Kidney capillary endothelial cell (primary cell): ENCODE measurements around the gene FAM171A2.
A peak's percentile ranks its signal among the peaks of the same experiment; 100 is the strongest.
"Not testable (repeated sequence)": the region's sequence is repeated elsewhere in the genome, so short reads cannot be mapped to it uniquely, and the experiment has no call there.

ENCODE experiments used
- DNase-seq: peaks from one replicate; pipeline ENCODE4 v3.0.0-alpha.2; 2018; ENCODE audit warnings: low spot score

Gene FAM171A2

GRCh38 chr17:44345454-44346026, 18.1 kb downstream of the FAM171A2 start:
- DNase-seq: peak; percentile 63

GRCh38 chr17:44344939-44345453, 18.7 kb downstream of the FAM171A2 start, which contains the start of gene GRN:
GRN (plus strand) TSS chr17:44345302; CDS start chr17:44349165, 3,863 bp downstream.
- peak; percentile 94 for DNase-seq

- DNase-seq: no peak
Measured at GRCh38 chr17:44343510-44344209, 20.0 kb downstream of the FAM171A2 start.

DNA sequence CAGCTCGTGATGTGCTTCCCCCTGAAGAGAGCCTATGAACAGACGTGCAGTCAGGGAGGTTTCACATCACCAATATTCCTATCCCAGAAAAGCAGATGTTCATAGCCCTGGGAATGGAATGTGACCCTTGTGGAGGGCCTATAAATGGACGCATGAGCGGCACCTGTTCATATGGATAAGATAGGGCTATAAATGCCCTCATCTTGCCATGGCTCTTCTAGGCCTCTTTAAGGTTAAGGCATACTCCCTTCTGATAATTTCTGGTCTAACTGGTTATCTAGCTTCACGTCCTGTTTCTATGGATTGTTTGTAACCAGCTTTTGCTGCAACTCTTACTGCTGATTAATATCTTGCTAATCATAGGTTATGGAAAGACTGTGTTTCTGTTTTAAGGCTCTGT, 23.1 kb downstream of the FAM171A2 start:
- not testable (repeated sequence) for DNase-seq

GRCh38 chr17:44338702-44339101, 25.0 kb downstream of the FAM171A2 start:
- no peak for DNase-seq

DNA sequence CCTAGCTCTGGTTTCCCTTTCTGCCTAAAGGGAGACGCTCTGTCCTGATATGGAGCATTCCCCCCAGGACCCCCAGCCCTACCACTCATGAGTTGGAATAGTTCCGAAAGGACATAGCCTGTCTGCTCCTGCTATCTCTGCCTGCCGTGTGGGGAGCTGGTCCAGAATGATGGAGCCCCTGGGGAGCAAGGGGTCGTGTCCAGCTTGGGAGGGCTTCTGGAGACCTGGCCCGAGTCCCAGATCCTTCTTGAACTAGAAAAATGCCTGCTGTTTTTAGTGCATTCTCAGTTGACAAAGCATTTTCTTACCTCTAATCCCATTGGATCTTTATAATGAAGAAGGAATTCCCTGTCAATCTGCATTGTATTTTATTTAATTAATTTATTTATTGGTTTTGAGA, 27.7 kb downstream of the FAM171A2 start:
- DNase-seq: no peak

DNA sequence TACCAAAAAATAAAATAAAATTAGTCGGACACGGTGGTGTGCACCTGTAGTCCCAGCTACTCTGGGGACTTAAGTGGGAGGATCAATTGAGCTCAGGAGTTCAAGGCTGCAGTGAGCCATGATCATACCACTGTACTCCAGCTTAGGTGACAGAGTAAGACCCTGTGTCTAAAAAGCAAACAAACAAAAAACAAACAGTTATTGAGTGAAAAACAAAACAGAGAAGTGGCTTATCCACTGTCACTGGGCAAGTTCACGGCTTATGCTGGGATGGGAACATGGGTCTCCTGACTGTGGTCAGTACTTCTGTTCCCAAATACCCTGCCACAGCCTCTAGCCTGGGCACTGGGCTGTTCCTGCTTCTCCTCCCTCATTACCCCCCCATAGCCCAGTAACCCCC, 28.1 kb downstream of the FAM171A2 start:
- DNase-seq: no peak

DNA sequence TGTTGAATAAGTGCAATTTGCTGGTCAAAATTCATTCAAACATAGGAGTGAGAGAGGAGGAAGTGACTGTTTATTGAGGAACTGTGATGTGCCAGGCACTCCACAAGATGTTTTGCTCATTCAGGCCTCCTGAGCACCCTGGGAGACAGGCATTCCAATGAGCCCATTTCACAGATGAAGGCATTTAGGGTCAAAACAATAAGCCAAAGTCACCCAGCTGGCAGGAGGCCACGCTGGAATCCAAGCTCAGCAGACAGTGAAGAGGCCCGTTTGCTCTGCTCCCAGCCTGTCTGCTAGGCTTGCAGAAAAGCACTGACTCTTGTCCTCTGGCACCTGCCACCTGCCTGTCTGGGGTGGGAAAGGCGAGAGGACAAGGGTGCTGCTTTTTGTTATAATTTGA, 28.9 kb downstream of the FAM171A2 start:
- no peak for DNase-seq

GRCh38 chr17:44334315-44334714, 29.3 kb downstream of the FAM171A2 start:
- DNase-seq: no peak

GRCh38 chr17:44333371-44333770, 30.3 kb downstream of the FAM171A2 start:
- DNase-seq: no peak

GRCh38 chr17:44331249-44331760, 32.3 kb downstream of the FAM171A2 start:
- DNase-seq: peak; percentile 67

DNA sequence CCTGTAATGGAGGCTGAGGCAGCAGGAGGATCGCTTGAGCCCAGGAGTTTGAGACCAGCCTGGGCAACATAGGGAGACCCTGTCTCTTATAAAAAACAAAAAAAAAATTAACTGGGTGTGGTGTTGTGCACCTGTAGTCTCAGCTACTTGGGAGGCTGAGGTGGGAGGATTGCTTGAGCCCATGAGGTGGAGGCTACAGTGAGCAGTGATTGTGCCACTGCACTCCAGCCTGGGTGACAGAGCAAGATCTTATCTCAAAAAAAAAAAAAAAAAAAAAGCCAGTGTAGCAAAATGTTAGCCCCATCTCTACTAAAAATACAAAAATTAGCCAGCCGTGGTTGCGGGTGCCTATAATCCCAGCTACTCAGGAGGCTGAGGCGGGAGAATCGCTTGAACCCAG, 33.4 kb downstream of the FAM171A2 start:
- not testable (repeated sequence) for DNase-seq

- DNase-seq: not testable (repeated sequence)
Measured at GRCh38 chr17:44329516-44329915, 34.1 kb downstream of the FAM171A2 start.

- DNase-seq: no peak
Measured at GRCh38 chr17:44327715-44328449, 35.8 kb downstream of the FAM171A2 start.

DNA sequence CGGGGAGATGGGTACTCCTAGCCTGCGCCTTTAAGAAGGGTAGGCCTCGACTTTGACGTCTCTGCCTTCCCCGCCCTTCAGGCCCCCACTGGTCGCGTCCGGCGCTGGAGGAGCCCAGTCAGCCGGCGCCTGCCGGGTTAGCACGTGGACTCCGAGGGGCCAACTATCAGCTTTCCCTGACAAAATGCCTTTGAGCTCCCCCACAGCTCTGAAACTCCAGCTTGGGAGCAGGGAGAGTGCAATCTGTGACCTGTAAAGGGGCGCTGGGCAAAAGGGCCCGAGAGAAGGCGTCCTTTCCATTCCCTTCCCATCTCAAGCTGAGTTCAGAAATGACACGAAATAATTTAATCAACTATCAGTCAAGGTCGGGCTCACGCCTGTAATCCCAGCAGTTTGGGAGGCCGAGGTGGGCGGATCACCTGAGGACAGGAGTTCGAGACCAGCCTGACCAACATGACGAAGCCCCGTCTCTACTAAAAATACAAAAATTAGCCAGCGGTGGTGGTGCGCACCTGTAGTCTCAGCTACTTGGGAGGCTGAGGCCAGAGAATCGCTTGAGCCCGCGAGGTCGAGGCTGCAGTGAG, 36.7 kb downstream of the FAM171A2 start:
- DNase-seq: peak; percentile 96

DNA sequence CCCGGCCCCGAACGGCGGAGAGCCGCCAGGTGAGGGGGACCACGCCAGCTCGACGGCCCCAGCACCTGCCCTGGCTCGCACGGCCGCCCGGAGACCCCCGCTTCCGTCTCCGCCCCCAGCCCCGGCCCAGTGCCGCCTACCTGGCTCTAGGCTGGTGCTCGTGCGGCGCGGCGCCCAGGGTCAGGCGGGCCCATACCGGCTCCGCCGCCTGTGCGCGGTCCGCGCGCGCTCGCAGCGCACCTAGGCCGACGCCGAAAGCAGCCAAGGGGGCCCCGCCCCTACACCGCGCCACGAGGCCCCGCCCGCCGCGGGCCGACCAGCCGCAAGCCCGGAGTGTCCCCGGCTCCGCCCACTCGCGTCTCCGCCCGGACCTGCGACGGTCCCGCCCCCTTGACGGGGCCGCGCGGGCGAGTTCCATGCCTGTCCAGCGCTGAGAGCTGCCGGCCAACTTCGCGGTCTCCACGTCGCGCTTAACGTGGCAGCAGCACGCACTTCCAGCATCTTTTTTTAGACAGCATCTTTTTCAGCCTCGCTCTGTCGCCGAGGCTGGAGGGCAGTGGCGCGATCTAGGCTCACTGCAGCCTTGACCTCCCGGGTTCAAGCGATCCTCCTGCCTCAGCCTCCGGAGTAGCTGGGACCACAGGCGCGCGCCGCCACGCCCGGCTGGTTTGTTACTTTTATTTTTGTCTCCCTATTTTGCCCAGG, 38.9 kb downstream of the FAM171A2 start, which contains the start of gene SLC25A39:
TSS of gene SLC25A39 (minus strand) at position 253 of the 705 bp plus-strand sequence. CDS start 1,261 bp downstream, outside the sequence.
- DNase-seq: peak; percentile 91

- no peak for DNase-seq
Measured at GRCh38 chr17:44324092-44324570, 39.5 kb downstream of the FAM171A2 start.

DNA sequence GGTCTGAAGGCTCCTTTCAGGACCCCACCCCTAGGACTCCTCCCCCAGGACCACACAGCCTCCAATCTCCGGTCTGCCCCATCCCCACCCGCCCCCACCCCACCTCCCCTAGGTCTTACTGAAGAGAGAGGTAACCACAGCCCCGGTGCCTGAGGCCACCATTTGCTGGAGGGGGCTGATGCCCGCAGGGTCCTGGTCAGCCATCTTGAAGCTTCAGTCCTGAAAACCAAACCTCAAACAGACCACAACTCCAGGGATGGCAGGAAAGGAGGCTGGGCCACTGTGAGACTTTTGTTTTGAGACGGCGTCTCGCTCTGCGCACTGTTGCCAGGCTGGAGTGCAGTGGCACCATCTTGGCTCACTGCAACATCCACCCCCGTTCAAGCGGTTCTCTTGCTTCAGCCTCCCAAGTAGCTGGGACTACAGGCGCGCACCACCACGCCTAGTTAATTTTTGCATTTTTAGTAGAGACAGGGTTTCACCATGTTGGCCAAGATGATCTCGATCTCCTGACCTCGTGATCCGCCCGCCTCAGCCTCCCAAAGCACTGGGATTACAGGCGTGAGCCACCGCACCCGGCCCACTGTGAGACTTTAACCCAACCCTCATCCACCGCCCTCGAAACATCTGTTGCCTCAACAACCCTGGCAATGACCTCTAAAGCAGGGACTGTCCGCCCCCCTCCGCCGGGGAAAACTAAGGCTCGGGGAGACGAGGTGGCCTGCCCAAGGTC, 40.1 kb downstream of the FAM171A2 start:
- no peak for DNase-seq

GRCh38 chr17:44322236-44322895, 41.3 kb downstream of the FAM171A2 start:
- DNase-seq: no peak
